ENCODE measurements around the gene CCSAP.
"Not testable (repeated sequence)": the region's sequence is repeated elsewhere in the genome, so short reads cannot be mapped to it uniquely, and the experiment has no call there.

Gene CCSAP, protein sequence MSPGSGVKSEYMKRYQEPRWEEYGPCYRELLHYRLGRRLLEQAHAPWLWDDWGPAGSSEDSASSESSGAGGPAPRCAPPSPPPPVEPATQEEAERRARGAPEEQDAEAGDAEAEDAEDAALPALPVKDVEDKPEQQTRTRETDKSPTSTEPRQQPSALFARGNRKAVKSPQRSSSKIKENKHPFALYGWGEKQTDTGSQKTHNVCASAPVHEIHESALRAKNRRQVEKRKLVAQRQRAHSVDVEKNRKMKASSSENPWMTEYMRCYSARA

GRCh38 chr1:229342656-229343569 is at the start of gene CCSAP:
Gene CCSAP (minus strand): TSS chr1:229343047. CDS start chr1:229342465, 582 bp downstream.
- peak; percentile 45 for DNase-seq (ENCODE audit: low spot score)

GRCh38 chr1:229390130-229390529 is 47.3 kb upstream of the CCSAP start:
- DNase-seq (ENCODE audit: low spot score) = no peak

GRCh38 chr1:229388897-229389580 is 46.2 kb upstream of the CCSAP start:
- DNase-seq (ENCODE audit: low spot score) = no peak

GRCh38 chr1:229385853-229386456 is 43.1 kb upstream of the CCSAP start:
- no peak for DNase-seq (ENCODE audit: low spot score)

GRCh38 chr1:229384822-229385221 is 42.0 kb upstream of the CCSAP start:
- DNase-seq (ENCODE audit: low spot score) = no peak

DNA sequence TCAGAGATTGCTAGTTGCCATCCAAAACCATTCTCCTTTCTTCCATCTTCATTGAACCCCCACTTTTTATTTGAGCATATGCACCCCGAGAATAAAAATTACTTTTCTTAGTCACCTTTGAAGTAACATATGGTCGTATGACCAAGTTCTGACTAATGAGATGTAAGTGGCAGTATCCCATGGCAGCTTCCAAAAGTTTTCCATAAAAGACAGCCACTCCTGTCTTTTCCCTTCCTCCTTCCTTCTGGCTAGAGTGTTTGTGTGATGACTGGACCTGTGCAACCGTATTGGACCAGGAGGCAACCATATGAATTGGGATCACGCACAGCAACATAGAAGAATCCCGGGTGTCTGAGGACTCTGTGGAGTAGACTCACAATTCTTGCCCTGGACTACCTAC is 41.1 kb upstream of the CCSAP start:
- DNase-seq (ENCODE audit: low spot score) = no peak

DNA sequence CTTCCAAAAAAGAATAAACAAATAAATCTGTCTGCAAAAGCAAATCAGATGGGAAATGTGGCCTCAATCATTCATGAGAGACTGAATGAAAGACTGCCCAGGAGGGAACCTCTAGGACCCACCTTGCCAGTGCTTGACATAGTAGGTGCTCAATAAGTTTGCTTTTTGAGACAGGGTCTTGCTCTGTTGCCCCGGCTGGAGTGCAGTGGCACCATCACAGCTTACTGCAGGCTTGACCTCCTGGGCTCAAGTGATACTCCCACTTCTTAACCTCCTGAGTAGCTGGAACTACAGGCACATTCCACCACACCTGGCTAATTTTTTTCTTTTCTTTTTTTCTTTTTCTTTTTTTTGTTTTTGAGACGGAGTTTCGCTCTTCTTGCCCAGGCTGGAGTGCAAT is 40.3 kb upstream of the CCSAP start:
- DNase-seq (ENCODE audit: low spot score) = no peak

DNA sequence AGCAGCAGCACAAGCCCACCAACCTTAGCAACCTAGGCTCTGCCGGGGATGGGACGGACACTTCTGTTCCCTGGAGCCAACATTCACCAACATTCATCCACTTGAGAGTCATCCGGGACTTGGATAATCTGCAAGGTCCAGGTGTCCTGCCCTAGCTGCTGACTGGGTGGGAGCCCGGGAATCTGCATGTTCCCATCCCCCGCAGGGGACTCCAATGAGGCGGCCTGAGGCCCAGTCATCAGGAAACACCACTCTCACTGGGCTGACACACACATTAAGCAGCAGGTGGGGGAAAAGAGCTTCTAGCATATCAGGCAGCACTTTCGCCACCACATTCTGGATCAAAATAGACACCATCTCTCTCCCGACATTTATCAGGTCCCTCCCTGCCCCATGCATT is 38.4 kb upstream of the CCSAP start:
- no peak for DNase-seq (ENCODE audit: low spot score)

- DNase-seq (ENCODE audit: low spot score) = no peak
Measured at GRCh38 chr1:229380536-229381160, 37.8 kb upstream of the CCSAP start.

- no peak for DNase-seq (ENCODE audit: low spot score)
Measured at GRCh38 chr1:229379846-229380245, 37.0 kb upstream of the CCSAP start.

GRCh38 chr1:229378586-229379367 is 35.9 kb upstream of the CCSAP start:
- no peak for DNase-seq (ENCODE audit: low spot score)

- DNase-seq (ENCODE audit: low spot score) = not testable (repeated sequence)
Measured at GRCh38 chr1:229378035-229378434, 35.2 kb upstream of the CCSAP start.

GRCh38 chr1:229377429-229377828 is 34.6 kb upstream of the CCSAP start:
- no peak for DNase-seq (ENCODE audit: low spot score)

DNA sequence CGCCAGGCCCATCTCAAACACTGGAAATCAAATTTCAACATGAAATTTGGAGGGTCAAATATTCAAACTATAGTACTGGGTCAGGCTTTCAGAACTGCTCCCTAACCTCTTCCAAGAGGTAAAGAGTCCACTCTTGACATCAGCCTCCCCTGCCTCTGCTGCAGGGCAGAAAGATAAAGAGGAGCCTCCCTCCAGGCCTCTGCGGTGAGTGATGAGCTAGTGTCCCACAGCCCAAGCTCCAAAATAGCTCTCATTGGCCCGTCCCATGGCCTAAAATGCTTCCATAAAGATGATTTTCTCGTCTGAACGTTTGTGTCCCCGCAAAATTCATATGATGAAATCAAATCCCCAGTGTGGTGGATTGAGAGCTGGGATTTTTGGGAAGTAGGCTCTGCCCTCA is 33.7 kb upstream of the CCSAP start:
- DNase-seq (ENCODE audit: low spot score) = no peak

- no peak for DNase-seq (ENCODE audit: low spot score)
Measured at GRCh38 chr1:229374485-229374884, 31.6 kb upstream of the CCSAP start.

- no peak for DNase-seq (ENCODE audit: low spot score)
Measured at GRCh38 chr1:229373395-229373794, 30.5 kb upstream of the CCSAP start.

- no peak for DNase-seq (ENCODE audit: low spot score)
Measured at GRCh38 chr1:229372251-229372650, 29.4 kb upstream of the CCSAP start.

DNA sequence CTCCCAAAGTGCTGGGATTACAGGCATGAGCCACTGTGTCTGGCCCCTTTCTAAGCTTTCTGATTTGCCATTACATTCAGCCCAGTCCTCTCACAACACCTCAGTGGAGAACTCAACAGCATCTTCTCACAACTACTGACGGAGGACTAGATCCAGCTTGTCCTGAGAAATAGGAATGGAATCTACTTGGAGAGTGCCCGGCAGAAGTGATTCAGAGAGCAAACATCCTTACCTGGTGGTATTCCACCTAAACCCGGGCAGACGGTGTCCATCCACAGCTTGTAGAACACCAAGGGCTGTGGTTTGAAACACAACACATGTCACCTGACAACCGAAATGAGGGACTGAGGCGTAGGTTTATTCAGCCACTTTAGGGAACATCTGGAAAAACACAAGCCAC is 28.8 kb upstream of the CCSAP start:
- no peak for DNase-seq (ENCODE audit: low spot score)

GRCh38 chr1:229370601-229371021 is 27.8 kb upstream of the CCSAP start:
- DNase-seq (ENCODE audit: low spot score) = no peak

GRCh38 chr1:229368347-229368746 is 25.5 kb upstream of the CCSAP start:
- no peak for DNase-seq (ENCODE audit: low spot score)

GRCh38 chr1:229365569-229365968 is 22.7 kb upstream of the CCSAP start:
- DNase-seq (ENCODE audit: low spot score) = no peak

Measured in CD4-positive, alpha-beta T cell treated with Interleukin-2 at 100 ng/mL for 4 hours (primary cell).